Hematopoietic multipotent progenitor cell treated with erythropoietin and hydrocortisone succinate and interleukin-3 and kit ligand, for 6 days (in vitro differentiated cells): ENCODE data around the gene ERMP1.
"Not testable (repeated sequence)": the region's sequence is repeated elsewhere in the genome, so short reads cannot be mapped to it uniquely, and the experiment has no call there.

Experiments
- DNase-seq: peaks from one replicate; pipeline ENCODE4 v3.0.0-alpha.2; 2015

Gene ERMP1

GRCh38 chr9:5819174-5819573, 13.7 kb downstream of the ERMP1 start:
- peak; percentile 64 for DNase-seq

GRCh38 chr9:5818424-5819142, 14.3 kb downstream of the ERMP1 start:
- DNase-seq, result no peak

GRCh38 chr9:5817862-5818261, 15.1 kb downstream of the ERMP1 start:
- no peak for DNase-seq

GRCh38 chr9:5815461-5815860, 17.5 kb downstream of the ERMP1 start:
- DNase-seq, result no peak

GRCh38 chr9:5813824-5814223, 19.1 kb downstream of the ERMP1 start:
- DNase-seq, result no peak

- no peak for DNase-seq
Observed at GRCh38 chr9:5811751-5812150, 21.2 kb downstream of the ERMP1 start.

GRCh38 chr9:5805478-5805877, 27.4 kb downstream of the ERMP1 start:
- DNase-seq, result no peak

- DNase-seq, result no peak
Observed at GRCh38 chr9:5801739-5802113, 31.2 kb downstream of the ERMP1 start.

- no peak for DNase-seq
Observed at GRCh38 chr9:5800969-5801738, 31.8 kb downstream of the ERMP1 start.

GRCh38 chr9:5800378-5800777, 32.5 kb downstream of the ERMP1 start:
- not testable (repeated sequence) for DNase-seq

- peak; percentile 81 for DNase-seq
Observed at GRCh38 chr9:5799314-5799713, 33.6 kb downstream of the ERMP1 start.

GRCh38 chr9:5798581-5798980, 34.3 kb downstream of the ERMP1 start:
- no peak for DNase-seq

- DNase-seq, result no peak
Observed at GRCh38 chr9:5796298-5796697, 36.6 kb downstream of the ERMP1 start.

GRCh38 chr9:5793812-5794211, 39.1 kb downstream of the ERMP1 start:
- DNase-seq, result no peak

- DNase-seq, result no peak
Observed at GRCh38 chr9:5791870-5792269, 41.0 kb downstream of the ERMP1 start.

- no peak for DNase-seq
Observed at GRCh38 chr9:5790923-5791322, 42.0 kb downstream of the ERMP1 start.

- no peak for DNase-seq
Observed at GRCh38 chr9:5789489-5789888, 43.4 kb downstream of the ERMP1 start.

- no peak for DNase-seq
Observed at GRCh38 chr9:5787759-5788302, 45.1 kb downstream of the ERMP1 start.

- no peak for DNase-seq
Observed at GRCh38 chr9:5787220-5787619, 45.7 kb downstream of the ERMP1 start.

GRCh38 chr9:5786370-5787127, 46.4 kb downstream of the ERMP1 start:
- no peak for DNase-seq

GRCh38 chr9:5784526-5785315, 48.2 kb downstream of the ERMP1 start:
- no peak for DNase-seq

GRCh38 chr9:5783982-5784381, 48.9 kb downstream of the ERMP1 start:
- no peak for DNase-seq

GRCh38 chr9:5783420-5783819, 49.5 kb downstream of the ERMP1 start:
- not testable (repeated sequence) for DNase-seq
